Liver (tissue), 9 donors: ENCODE measurements around the gene MRTFB. TPM values are rescaled to one million over a fixed set of nuclear protein-coding genes. Genes with fewer than 3 reads are reported as not detected.

ENCODE experiments used
- DNase-seq: peaks from one replicate; pipeline ENCODE4 v3.0.0-alpha.2; 2017; ENCODE audit warnings: low spot score
- H3K27ac ChIP-seq, 2 donors: one replicate each; pipeline ENCODE4 v1.7.0; 2013; ENCODE audit warnings: inconsistent platforms in 2 of 2, low read length in 2 of 2, control low read depth in 1 of 2, low read depth in 1 of 2, mild to moderate bottlenecking in 1 of 2
- H3K27me3 ChIP-seq, 4 donors: one replicate each; pipeline versions ENCODE4 v1.6.1 to v1.7.0; 2013; ENCODE audit warnings: low read length in 3 of 4, inconsistent platforms in 1 of 4, mild to moderate bottlenecking in 1 of 4, moderate library complexity in 1 of 4; ENCODE audit not compliant: control insufficient read depth in 4 of 4, insufficient read depth in 4 of 4
- H3K36me3 ChIP-seq, 4 donors: one replicate each; pipeline versions ENCODE4 v1.6.1 to v1.7.0; 2013; ENCODE audit warnings: low read length in 3 of 4, mild to moderate bottlenecking in 3 of 4, low read depth in 1 of 4, moderate library complexity in 1 of 4; ENCODE audit not compliant: control insufficient read depth in 4 of 4, insufficient read depth in 3 of 4
- H3K4me1 ChIP-seq, 4 donors: one replicate each; pipeline versions ENCODE4 v1.6.1 to v1.7.0; 2013; ENCODE audit warnings: low read length in 3 of 4, mild to moderate bottlenecking in 3 of 4, moderate library complexity in 1 of 4; ENCODE audit not compliant: control insufficient read depth in 4 of 4, insufficient read depth in 4 of 4
- H3K4me3 ChIP-seq, 3 donors: one replicate each; pipeline versions ENCODE4 v1.6.1 to v1.7.0; 2013; ENCODE audit warnings: low read length in 3 of 3, control low read depth in 1 of 3, low read depth in 1 of 3, mild to moderate bottlenecking in 1 of 3
- H3K9ac ChIP-seq, 2 donors: one replicate each; pipeline ENCODE4 v1.7.0; 2013; ENCODE audit warnings: low read length in 2 of 2, mild to moderate bottlenecking in 2 of 2, moderate library complexity in 2 of 2, control low read depth in 1 of 2, low read depth in 1 of 2
- H3K9me3 ChIP-seq, 4 donors: one replicate each; pipeline versions ENCODE4 v1.6.1 to v1.7.0; 2013; ENCODE audit warnings: low read length in 3 of 4; ENCODE audit not compliant: control insufficient read depth in 4 of 4
- EGR1 ChIP-seq, 2 donors: IDR thresholded peaks; 2 replicates each; pipeline ENCODE4 v1.6.1; 2016 to 2018; ENCODE audit warnings: antibody characterized with exemption in 2 of 2, low read depth in 2 of 2
- FOXA1 ChIP-seq: IDR thresholded peaks from 2 replicates; pipeline ENCODE4 v1.6.1; 2016; ENCODE audit warnings: antibody characterized with exemption
- FOXA2 ChIP-seq: IDR thresholded peaks from 2 replicates; pipeline ENCODE4 v1.6.1; 2016; ENCODE audit warnings: antibody characterized with exemption
- GABPA ChIP-seq, 2 donors: IDR thresholded peaks in 1 of 2; conservative IDR thresholded peaks in 1 of 2; 2 replicates each; pipeline ENCODE4 v1.6.1; 2016; ENCODE audit warnings: antibody characterized with exemption in 2 of 2, mild to moderate bottlenecking in 1 of 2, moderate library complexity in 1 of 2
- HNF4A ChIP-seq, 2 donors: conservative IDR thresholded peaks; 2 replicates each; pipeline ENCODE4 v1.6.1; 2016; ENCODE audit warnings: antibody characterized with exemption in 2 of 2, mild to moderate bottlenecking in 2 of 2
- HNF4G ChIP-seq: IDR thresholded peaks from 2 replicates; pipeline ENCODE4 v1.6.1; 2016; ENCODE audit warnings: antibody characterized with exemption
- JUND ChIP-seq, 2 donors: IDR thresholded peaks; 2 replicates each; pipeline ENCODE4 v1.6.1; 2016; ENCODE audit warnings: antibody characterized with exemption in 2 of 2
- NR2F2 ChIP-seq: IDR thresholded peaks from 2 replicates; pipeline ENCODE4 v1.6.1; 2016; ENCODE audit warnings: antibody characterized with exemption
- RAD21 ChIP-seq, 2 donors: IDR thresholded peaks; 2 replicates each; pipeline ENCODE4 v1.6.1; 2016; ENCODE audit warnings: antibody characterized with exemption in 2 of 2, mild to moderate bottlenecking in 2 of 2
- RXRA ChIP-seq, 2 donors: IDR thresholded peaks; 2 replicates each; pipeline ENCODE4 v1.6.1; 2017 to 2018; ENCODE audit warnings: antibody characterized with exemption in 2 of 2, mild to moderate bottlenecking in 1 of 2
- SP1 ChIP-seq: IDR thresholded peaks from 2 replicates; pipeline ENCODE4 v1.6.1; 2018; ENCODE audit warnings: antibody characterized with exemption, mild to moderate bottlenecking
- WGBS: extraction: QIAGEN DNeasy Blood & Tissue Kit; methylation state at CpG from one replicate; pipeline ENCODE4 v1.1.7; 2013; 5-methylcytosine and 5-hydroxymethylcytosine counted together
- polyA plus RNA-seq, 2 donors: library from polyadenylated mRNA; stranded (reverse) in 1 of 2; unstranded in 1 of 2; fragments of 200-250 nt in 1 of 2; fragments of >200 nt in 1 of 2; fragmentation: Nextera tagmentation in 1 of 2; extraction: Ambion mirVana in 1 of 2; gene quantifications; one replicate each; pipeline versions ENCODE4 v1.2.1 to v1.2.3, GENCODE V29; 2013 to 2015
- total RNA-seq, 2 donors: library from RNA; depleted of rRNA; stranded (reverse); fragments of >200 nt; gene quantifications; one replicate each; pipeline ENCODE4 v1.2.3, GENCODE V29; 2014
- TF ChIP-seq, protein P1 (sequence below): fragments of 150-350 bp; IDR thresholded peaks from 2 replicates; pipeline ENCODE4 v1.5.1; 2017; ENCODE audit warnings: improper control_type of control experiment, low read depth, low read length; ENCODE audit not compliant: missing input control
- TF ChIP-seq, protein P2 (sequence below): IDR thresholded peaks from 2 replicates; pipeline ENCODE4 v1.6.1; 2016; ENCODE audit warnings: antibody characterized with exemption
- TF ChIP-seq, protein P3 (sequence below): IDR thresholded peaks from 2 replicates; pipeline ENCODE4 v1.6.1; 2016; ENCODE audit warnings: antibody characterized with exemption
- TF ChIP-seq, protein P4 (sequence below): IDR thresholded peaks from 2 replicates; pipeline ENCODE4 v1.6.1; 2016; ENCODE audit warnings: antibody characterized with exemption
- TF ChIP-seq, protein P5 (sequence below): IDR thresholded peaks from 2 replicates; pipeline ENCODE4 v1.6.1; 2016; ENCODE audit warnings: antibody characterized with exemption, mild to moderate bottlenecking
- donor health status: healthy.
- donor health status: healthy.
- donor health status: healthy.
- donor health status: healthy.
- donor health status: healthy.

The MRTFB gene
- total and polyA plus RNA-seq, 4 donors, result 4.1 to 14.2 (median 5.8) TPM

DNA sequence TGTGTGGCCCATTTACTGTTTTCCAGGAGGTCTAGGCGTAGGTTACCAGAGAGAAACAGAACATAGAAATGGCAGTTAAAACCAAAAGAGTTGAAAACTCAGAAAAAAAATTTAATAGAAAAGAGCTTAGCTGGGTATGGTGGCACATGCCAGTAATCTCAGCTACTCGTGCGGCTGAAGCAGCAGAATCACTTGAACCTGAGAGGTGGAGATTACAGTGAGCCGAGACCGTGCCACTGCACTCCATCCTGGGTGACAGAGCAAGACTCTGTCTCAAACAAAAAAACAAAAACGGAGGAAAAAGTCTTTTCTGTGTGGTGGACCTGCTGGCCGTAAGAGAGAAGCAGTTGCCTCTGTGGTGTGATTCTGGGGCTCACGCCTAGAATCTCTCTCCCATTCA lies 35.8 kb downstream of the MRTFB start:
- no peak overlapping the region for H3K9ac ChIP-seq
- H3K4me3 ChIP-seq, result no peak overlapping the region
- H3K36me3 ChIP-seq, result no peaks in the 10 kb centered on the region
- no peaks in the 10 kb centered on the region for H3K9me3 ChIP-seq
- 93% methylated on average over 8 of the region's 8 CpGs for WGBS
- H3K4me1 ChIP-seq, result peaks cover 10 to 49% (median 14%) of the 10 kb centered on the region in 4 donors
- no peaks in the 10 kb centered on the region for H3K27me3 ChIP-seq
- no peak for DNase-seq
- peak overlapping the region; percentile 85 to 88 for H3K27ac ChIP-seq
- TF ChIP-seq NR2F2 (no peak), SP1 (no peak), JUND (IDR thresholded peaks at IDR 0.05) (no peak), GABPA (IDR thresholded peaks at IDR 0.05 in 1 of 2, conservative IDR thresholded peaks at IDR 0.05 in 1 of 2) (no peak)
- TF ChIP-seq, protein P1, sequence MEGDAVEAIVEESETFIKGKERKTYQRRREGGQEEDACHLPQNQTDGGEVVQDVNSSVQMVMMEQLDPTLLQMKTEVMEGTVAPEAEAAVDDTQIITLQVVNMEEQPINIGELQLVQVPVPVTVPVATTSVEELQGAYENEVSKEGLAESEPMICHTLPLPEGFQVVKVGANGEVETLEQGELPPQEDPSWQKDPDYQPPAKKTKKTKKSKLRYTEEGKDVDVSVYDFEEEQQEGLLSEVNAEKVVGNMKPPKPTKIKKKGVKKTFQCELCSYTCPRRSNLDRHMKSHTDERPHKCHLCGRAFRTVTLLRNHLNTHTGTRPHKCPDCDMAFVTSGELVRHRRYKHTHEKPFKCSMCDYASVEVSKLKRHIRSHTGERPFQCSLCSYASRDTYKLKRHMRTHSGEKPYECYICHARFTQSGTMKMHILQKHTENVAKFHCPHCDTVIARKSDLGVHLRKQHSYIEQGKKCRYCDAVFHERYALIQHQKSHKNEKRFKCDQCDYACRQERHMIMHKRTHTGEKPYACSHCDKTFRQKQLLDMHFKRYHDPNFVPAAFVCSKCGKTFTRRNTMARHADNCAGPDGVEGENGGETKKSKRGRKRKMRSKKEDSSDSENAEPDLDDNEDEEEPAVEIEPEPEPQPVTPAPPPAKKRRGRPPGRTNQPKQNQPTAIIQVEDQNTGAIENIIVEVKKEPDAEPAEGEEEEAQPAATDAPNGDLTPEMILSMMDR, result no peak
- TF ChIP-seq, protein P2, sequence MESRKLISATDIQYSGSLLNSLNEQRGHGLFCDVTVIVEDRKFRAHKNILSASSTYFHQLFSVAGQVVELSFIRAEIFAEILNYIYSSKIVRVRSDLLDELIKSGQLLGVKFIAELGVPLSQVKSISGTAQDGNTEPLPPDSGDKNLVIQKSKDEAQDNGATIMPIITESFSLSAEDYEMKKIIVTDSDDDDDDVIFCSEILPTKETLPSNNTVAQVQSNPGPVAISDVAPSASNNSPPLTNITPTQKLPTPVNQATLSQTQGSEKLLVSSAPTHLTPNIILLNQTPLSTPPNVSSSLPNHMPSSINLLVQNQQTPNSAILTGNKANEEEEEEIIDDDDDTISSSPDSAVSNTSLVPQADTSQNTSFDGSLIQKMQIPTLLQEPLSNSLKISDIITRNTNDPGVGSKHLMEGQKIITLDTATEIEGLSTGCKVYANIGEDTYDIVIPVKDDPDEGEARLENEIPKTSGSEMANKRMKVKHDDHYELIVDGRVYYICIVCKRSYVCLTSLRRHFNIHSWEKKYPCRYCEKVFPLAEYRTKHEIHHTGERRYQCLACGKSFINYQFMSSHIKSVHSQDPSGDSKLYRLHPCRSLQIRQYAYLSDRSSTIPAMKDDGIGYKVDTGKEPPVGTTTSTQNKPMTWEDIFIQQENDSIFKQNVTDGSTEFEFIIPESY, result no peak

DNA sequence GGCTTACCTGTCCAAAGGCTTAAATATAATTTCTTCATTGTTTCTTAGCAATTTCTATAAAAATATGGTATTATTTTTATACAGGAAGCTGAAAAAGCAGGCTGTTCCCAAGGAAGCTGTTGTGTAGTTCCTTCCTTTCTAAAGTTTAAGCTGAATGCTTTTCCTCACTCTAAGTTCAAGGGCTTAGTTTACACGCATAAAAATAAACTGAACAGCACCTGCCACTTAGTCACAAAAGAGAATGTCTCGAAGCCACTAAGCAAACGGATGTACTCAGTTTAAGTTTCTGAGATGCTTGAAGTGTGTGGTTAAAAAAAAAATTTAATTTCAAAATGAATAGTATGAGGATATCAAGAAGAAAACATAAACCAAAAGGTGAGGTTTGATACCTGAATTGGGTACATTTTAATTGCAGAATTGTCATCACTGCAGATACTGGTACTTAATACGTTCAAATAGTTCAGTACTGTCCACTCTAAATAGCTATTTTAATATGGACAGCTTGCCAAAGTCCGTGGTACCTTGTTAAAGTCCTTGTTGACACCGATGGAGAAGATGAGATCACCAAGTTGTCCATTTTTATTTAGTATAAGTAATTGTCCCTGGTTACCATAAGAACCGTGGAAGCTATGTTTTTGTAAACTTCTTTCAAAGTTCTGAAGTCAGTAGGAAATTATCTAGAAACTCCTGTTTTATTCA lies 38.1 kb downstream of the MRTFB start:
- Histone ChIP-seq H3K9ac (no peak overlapping the region), H3K27me3 (no peaks in the 10 kb centered on the region), H3K9me3 (no peaks in the 10 kb centered on the region), H3K27ac (no peak overlapping the region), H3K4me3 (no peak overlapping the region), H3K4me1 (peaks cover 15 to 48% (median 18%) of the 10 kb centered on the region in 4 donors), H3K36me3 (peaks cover 0 to 1% (median 0%) of the 10 kb centered on the region in 4 donors)
- WGBS, result 81% methylated on average over 7 of the region's 7 CpGs
- TF ChIP-seq, protein P3, sequence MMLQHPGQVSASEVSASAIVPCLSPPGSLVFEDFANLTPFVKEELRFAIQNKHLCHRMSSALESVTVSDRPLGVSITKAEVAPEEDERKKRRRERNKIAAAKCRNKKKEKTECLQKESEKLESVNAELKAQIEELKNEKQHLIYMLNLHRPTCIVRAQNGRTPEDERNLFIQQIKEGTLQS, result no peak
- peak in 1 of 2 donors; percentile 16 for TF ChIP-seq HNF4A (conservative IDR thresholded peaks at IDR 0.05)
- no peak for DNase-seq

DNA sequence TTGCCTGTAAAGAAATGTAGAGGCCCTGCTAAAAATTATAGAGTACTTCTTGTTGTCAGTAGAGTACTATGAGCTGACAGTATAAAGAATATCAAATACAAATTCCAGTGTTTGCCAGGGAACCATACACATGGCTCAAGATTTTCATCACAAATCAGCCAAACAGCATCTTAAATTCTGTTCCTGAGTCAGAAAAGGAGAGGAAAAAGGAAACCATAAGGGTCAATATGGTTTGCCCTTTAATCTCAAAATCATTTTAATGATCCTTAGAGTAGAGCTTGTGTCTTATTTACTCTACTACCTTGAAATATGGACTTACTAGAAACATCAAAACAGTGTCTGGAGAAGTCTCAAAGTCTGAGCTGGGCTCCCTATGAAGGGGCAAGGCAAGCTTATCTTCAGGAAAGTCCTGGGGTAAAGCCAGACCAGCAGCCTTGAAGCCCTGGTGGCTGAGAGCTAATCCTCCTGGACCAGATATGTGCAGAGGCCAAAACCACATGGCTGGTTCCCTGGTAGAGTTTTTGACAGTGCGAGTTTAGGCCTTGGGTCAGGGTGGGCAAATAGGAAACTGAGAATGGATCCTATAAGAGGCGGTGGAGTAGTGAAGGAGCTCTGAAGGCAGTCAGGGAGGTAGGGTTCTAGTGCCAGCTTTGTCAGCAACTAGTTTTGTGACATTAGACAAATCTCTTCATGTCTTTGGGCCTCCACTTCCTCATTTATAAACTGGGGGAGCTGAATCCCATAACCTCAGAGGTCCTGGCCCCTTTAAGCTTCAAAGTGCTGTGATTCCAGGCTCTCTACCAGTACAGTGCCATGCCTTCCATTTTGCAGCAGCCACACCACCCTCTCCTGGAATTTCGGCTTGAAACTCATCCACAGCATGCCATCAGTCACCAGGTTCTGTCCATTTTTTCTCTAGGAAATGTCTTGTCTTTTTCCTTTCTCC lies 38.9 kb downstream of the MRTFB start:
- DNase-seq, result no peak
- Histone ChIP-seq H3K4me3 (no peak overlapping the region), H3K9ac (no peak overlapping the region), H3K27me3 (no peaks in the 10 kb centered on the region), H3K4me1 (peaks cover 15 to 44% (median 18%) of the 10 kb centered on the region in 4 donors), H3K36me3 (peaks cover 0 to 1% (median 0%) of the 10 kb centered on the region in 4 donors), H3K27ac (peak overlapping the region in 1 of 2 donors; percentile 1), H3K9me3 (no peaks in the 10 kb centered on the region)
- 97% methylated on average over 3 of the region's 3 CpGs for WGBS
- no peak for TF ChIP-seq RAD21 (IDR thresholded peaks at IDR 0.05)
- TF ChIP-seq FOXA2, result no peak
- no peak for TF ChIP-seq HNF4A (conservative IDR thresholded peaks at IDR 0.05)
- TF ChIP-seq, protein P4, sequence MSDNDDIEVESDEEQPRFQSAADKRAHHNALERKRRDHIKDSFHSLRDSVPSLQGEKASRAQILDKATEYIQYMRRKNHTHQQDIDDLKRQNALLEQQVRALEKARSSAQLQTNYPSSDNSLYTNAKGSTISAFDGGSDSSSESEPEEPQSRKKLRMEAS, result no peak
- TF ChIP-seq, protein P5, sequence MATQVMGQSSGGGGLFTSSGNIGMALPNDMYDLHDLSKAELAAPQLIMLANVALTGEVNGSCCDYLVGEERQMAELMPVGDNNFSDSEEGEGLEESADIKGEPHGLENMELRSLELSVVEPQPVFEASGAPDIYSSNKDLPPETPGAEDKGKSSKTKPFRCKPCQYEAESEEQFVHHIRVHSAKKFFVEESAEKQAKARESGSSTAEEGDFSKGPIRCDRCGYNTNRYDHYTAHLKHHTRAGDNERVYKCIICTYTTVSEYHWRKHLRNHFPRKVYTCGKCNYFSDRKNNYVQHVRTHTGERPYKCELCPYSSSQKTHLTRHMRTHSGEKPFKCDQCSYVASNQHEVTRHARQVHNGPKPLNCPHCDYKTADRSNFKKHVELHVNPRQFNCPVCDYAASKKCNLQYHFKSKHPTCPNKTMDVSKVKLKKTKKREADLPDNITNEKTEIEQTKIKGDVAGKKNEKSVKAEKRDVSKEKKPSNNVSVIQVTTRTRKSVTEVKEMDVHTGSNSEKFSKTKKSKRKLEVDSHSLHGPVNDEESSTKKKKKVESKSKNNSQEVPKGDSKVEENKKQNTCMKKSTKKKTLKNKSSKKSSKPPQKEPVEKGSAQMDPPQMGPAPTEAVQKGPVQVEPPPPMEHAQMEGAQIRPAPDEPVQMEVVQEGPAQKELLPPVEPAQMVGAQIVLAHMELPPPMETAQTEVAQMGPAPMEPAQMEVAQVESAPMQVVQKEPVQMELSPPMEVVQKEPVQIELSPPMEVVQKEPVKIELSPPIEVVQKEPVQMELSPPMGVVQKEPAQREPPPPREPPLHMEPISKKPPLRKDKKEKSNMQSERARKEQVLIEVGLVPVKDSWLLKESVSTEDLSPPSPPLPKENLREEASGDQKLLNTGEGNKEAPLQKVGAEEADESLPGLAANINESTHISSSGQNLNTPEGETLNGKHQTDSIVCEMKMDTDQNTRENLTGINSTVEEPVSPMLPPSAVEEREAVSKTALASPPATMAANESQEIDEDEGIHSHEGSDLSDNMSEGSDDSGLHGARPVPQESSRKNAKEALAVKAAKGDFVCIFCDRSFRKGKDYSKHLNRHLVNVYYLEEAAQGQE, result no peak
- TF ChIP-seq FOXA1, result no peak
- no peak for TF ChIP-seq RXRA (IDR thresholded peaks at IDR 0.05)
- TF ChIP-seq JUND (IDR thresholded peaks at IDR 0.05), result no peak
- TF ChIP-seq, protein P3, result no peak
- TF ChIP-seq HNF4G, result no peak
- TF ChIP-seq NR2F2, result no peak
- no peak for TF ChIP-seq EGR1 (IDR thresholded peaks at IDR 0.05; ENCODE audit: low read depth in 2 of 2)
